HG03558 (cell line): ENCODE data around the gene TGFB1I1.
"Not testable (repeated sequence)": the region's sequence is repeated elsewhere in the genome, so short reads cannot be mapped to it uniquely, and the experiment has no call there.

Experiments
- ATAC-seq: cut with Tn5 transposase; IDR thresholded peaks from one replicate; pipeline ENCODE4 v1.9.1; 2021; ENCODE audit warnings: moderate number of reproducible peaks; ENCODE audit not compliant: unreplicated experiment; ENCODE audit errors: extremely low read depth

TGFB1I1 gene

DNA sequence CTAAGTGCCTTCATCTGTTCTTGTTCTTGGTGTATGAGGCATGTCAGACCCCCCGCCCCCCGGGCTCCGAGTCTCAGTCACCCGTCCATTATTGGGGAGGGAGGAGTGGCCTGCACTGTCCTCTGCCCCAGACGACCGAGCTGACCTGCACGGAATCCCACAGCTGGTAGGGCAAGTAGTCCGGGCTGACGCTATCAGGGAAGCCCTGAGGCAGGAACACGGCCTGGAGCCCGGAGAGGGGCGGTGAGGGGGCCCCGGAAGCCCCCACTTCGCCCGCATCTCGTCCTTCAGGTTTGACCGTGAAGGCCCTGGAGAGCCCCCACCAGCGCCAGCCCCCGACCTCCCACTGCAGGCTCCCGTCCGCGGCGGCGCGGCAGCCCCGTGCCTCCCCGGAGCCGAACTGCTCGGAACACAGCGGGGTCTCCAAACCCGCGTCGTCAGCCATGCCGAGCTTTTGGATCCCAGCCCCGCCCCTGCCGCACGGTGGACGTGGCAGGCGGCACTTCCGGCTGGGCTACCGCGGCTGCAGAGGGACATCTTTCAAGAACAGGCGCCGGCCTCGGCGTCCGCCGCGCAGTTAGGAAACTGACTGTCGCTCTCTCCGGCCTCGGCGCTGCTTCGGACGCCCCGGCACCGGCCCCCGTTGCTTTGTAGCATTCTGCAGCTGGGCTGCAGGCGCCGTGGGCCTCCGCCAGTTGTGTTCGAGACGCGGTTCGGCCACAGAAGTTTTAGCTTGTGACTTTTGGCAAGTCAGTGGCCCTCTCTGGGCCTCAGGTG is 36.2 kb downstream of the TGFB1I1 start, which contains the start of gene RUSF1:
TSS of gene RUSF1 (minus strand) at position 463 of the 777 bp plus-strand sequence. CDS start at position 445, 18 bp downstream.
- ATAC-seq = peak; percentile 72

DNA sequence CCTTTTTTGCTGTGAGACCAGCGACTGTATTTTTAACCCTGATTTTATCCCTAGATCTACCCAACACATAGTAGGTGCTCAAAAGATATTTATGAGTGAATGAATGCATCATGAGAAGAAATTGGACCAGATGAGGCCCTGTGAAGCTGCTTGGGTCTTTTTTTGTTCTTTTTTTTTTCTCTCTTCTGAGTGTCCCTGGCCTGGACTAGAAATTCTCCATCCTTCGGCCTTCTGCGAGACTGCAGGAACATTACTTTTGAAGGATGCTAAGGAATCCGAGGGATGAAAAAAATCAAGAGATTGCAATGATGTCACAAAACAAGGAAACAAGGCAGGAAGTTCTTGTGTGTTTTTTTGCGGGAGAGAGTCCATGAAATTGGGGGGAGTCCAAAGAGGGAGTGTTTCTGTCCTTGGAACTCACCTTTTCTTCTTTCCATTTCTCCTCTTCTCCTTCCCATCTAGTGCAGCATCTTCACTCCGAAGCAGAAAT is 36.8 kb downstream of the TGFB1I1 start:
- ATAC-seq = no peak

DNA sequence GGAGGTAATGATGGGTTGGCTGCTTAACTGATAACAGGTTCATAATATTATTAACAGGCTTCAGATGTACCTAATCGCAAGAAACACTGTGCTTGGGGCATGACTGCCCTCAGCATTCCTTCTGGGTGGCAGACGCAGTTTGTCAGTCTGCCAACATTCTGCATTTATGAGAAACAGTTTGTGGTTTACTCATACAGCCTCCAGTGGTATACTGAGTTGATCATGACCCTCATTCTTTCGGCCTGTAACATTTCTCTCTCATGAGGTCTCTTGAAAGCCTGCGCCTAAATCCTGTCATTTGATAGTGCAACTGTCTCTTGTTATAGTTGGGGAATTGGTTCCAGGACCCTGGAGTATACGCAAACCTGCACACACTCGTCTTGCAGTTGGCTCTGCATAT is 41.2 kb downstream of the TGFB1I1 start:
- ATAC-seq = no peak

DNA sequence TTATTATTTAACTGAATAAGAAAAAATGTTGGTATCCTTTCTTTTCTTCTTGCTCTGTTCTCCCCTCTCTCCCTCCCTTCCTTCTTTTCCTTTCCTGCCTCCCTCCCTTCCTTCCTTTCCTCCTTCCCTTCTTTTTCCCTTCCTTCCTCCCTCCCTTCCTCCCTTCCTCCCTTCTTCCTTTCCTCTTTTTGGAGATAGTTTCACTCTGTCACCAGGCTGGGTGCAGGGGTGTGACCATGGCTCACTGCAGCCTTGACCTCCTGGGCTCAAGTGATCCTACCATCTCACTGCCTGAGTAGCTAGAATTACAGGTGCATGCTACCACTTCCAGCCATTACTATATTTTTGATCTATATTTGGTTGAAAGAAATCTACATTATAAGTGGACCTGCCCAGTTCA is 41.9 kb downstream of the TGFB1I1 start:
- ATAC-seq = no peak

- ATAC-seq = no peak
These were observed 45.9 kb downstream of the TGFB1I1 start for GRCh38 chr16:31517800-31518402.

- no peak for ATAC-seq
These were observed 47.9 kb downstream of the TGFB1I1 start for GRCh38 chr16:31519759-31520431.

- no peak for ATAC-seq
These were observed 49.4 kb downstream of the TGFB1I1 start for GRCh38 chr16:31521368-31521767.

GRCh38 chr16:31522071-31522470 is 50.1 kb downstream of the TGFB1I1 start:
- ATAC-seq = no peak

DNA sequence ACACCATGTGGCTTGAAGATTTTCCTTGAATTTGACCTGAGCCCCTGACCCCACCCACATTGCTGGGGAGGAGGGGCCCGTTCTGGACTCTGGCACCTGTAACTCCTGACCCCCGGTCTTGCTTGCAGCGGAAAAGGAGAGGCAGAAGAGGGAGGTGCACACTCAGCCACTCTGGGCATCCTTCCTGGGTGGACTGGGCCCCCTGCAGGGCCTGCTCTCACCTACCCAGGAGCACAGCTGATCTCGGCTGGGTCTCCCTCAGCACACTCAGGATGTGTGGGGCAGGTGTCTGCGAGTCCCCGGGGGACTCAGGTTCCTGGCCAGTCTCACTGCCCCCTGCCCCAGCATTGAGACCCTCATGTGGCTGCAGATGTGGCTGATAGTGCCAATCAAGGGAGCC is 51.8 kb downstream of the TGFB1I1 start:
- ATAC-seq = not testable (repeated sequence)

- ATAC-seq = no peak
These were observed 53.2 kb downstream of the TGFB1I1 start for GRCh38 chr16:31525113-31525512.
